ENCODE measurements around the gene NUP50.
"Not testable (repeated sequence)": the region's sequence is repeated elsewhere in the genome, so short reads cannot be mapped to it uniquely, and the experiment has no call there.

NUP50 gene

GRCh38 chr22:45159652-45160462, 3.9 kb upstream of the NUP50 start:
- DNase-seq (ENCODE audit: low read depth): no peak

GRCh38 chr22:45162531-45162930, 1.2 kb upstream of the NUP50 start:
- no peak for DNase-seq (ENCODE audit: low read depth)

GRCh38 chr22:45163099-45163450, 650 bp upstream of the NUP50 start:
- no peak for DNase-seq (ENCODE audit: low read depth)

GRCh38 chr22:45164270-45165088, 754 bp downstream of the NUP50 start:
- no peak for DNase-seq (ENCODE audit: low read depth)

GRCh38 chr22:45166932-45167331, 3.2 kb downstream of the NUP50 start:
- no peak for DNase-seq (ENCODE audit: low read depth)

- no peak for DNase-seq (ENCODE audit: low read depth)
Measured at GRCh38 chr22:45169591-45170466, 6.1 kb downstream of the NUP50 start.

- DNase-seq (ENCODE audit: low read depth): no peak
Measured at GRCh38 chr22:45171830-45172229, 8.1 kb downstream of the NUP50 start.

GRCh38 chr22:45172881-45173585, 9.3 kb downstream of the NUP50 start:
- DNase-seq (ENCODE audit: low read depth): no peak

- no peak for DNase-seq (ENCODE audit: low read depth)
Measured at GRCh38 chr22:45179276-45180049, 15.7 kb downstream of the NUP50 start.

GRCh38 chr22:45180146-45180679, 16.5 kb downstream of the NUP50 start:
- DNase-seq (ENCODE audit: low read depth): no peak

GRCh38 chr22:45181240-45181639, 17.5 kb downstream of the NUP50 start:
- DNase-seq (ENCODE audit: low read depth): no peak

GRCh38 chr22:45181766-45182165, 18.0 kb downstream of the NUP50 start:
- no peak for DNase-seq (ENCODE audit: low read depth)

- no peak for DNase-seq (ENCODE audit: low read depth)
Measured at GRCh38 chr22:45183974-45184373, 20.2 kb downstream of the NUP50 start.

GRCh38 chr22:45185718-45186514, 22.2 kb downstream of the NUP50 start:
- no peak for DNase-seq (ENCODE audit: low read depth)

GRCh38 chr22:45187891-45188290, 24.2 kb downstream of the NUP50 start:
- DNase-seq (ENCODE audit: low read depth): no peak

- DNase-seq (ENCODE audit: low read depth): no peak
Measured at GRCh38 chr22:45188779-45189178, 25.1 kb downstream of the NUP50 start.

- no peak for DNase-seq (ENCODE audit: low read depth)
Measured at GRCh38 chr22:45190202-45190872, 26.6 kb downstream of the NUP50 start.

- DNase-seq (ENCODE audit: low read depth): not testable (repeated sequence)
Measured at GRCh38 chr22:45191746-45192145, 28.0 kb downstream of the NUP50 start.

GRCh38 chr22:45192701-45193187, 29.0 kb downstream of the NUP50 start:
- DNase-seq (ENCODE audit: low read depth): no peak

Measured in HS-5 (cell line).